Activated CD8-positive, alpha-beta T cell treated with anti-CD3 and anti-CD28 coated beads for 36 hours (primary cell): ENCODE data around the gene FBXW5. TPM values are rescaled to one million over a fixed set of nuclear protein-coding genes. Genes with fewer than 3 reads are reported as not detected.

Experiments
- ATAC-seq: fragments of 200-7000 bp; cut with Tn5 transposase; one replicate; pipeline ENCODE4 v1.10.0; 2021; ENCODE audit warnings: mild to moderate bottlenecking, moderate library complexity
- CTCF ChIA-PET: fragments of 350-600 bp; sonication (Branson Sonifier 250); formaldehyde crosslinking; loops from one replicate; lab custom pipeline; 2021; ENCODE audit warnings: antibody characterized with exemption; lab: Charles Lee
- POLR2A ChIA-PET: fragments of 350-600 bp; sonication (Branson Sonifier 250); formaldehyde crosslinking; loops from one replicate; lab custom pipeline; 2021; ENCODE audit warnings: antibody characterized with exemption; lab: Charles Lee
- DNase-seq: peaks from one replicate; pipeline ENCODE4 v3.0.0-alpha.2; 2020
- H3K27ac Mint-ChIP-seq: one replicate; pipeline ENCODE4 v1.8.0; 2021; ENCODE audit warnings: mild to moderate bottlenecking, mixed read lengths
- H3K27me3 Mint-ChIP-seq: one replicate; pipeline ENCODE4 v1.8.0; 2021; ENCODE audit warnings: mixed read lengths
- H3K36me3 Mint-ChIP-seq: one replicate; pipeline ENCODE4 v1.8.0; 2021; ENCODE audit warnings: low read depth, mixed read lengths
- H3K4me1 Mint-ChIP-seq: one replicate; pipeline ENCODE4 v1.8.0; 2021; ENCODE audit warnings: low read depth, mixed read lengths
- H3K4me3 Mint-ChIP-seq: one replicate; pipeline ENCODE4 v1.8.0; 2021; ENCODE audit warnings: mild to moderate bottlenecking, moderate library complexity, mixed read lengths
- H3K9me3 Mint-ChIP-seq: one replicate; pipeline ENCODE4 v1.8.0; 2021; ENCODE audit warnings: mixed read lengths
- intact Hi-C: fragments of 100-400 bp; cut with micrococcal nuclease; formaldehyde crosslinking; loops from one replicate; pipeline ENCODE4 v1.10.0; 2022
- total RNA-seq, 2 experiments: library from RNA; stranded (reverse); gene quantifications; one replicate each; pipeline ENCODE4 v1.2.3, GENCODE V29; 2021
- TF ChIP-seq, protein P1 (sequence below): fragments of 200-600 bp; IDR thresholded peaks from one replicate; pipeline ENCODE4 v1.8.0; 2022; ENCODE audit warnings: antibody characterized with exemption, mild to moderate bottlenecking

Gene FBXW5
- total RNA-seq, 2 experiments from 2014 or later, result 53.4 to 54.0 TPM

DNA sequence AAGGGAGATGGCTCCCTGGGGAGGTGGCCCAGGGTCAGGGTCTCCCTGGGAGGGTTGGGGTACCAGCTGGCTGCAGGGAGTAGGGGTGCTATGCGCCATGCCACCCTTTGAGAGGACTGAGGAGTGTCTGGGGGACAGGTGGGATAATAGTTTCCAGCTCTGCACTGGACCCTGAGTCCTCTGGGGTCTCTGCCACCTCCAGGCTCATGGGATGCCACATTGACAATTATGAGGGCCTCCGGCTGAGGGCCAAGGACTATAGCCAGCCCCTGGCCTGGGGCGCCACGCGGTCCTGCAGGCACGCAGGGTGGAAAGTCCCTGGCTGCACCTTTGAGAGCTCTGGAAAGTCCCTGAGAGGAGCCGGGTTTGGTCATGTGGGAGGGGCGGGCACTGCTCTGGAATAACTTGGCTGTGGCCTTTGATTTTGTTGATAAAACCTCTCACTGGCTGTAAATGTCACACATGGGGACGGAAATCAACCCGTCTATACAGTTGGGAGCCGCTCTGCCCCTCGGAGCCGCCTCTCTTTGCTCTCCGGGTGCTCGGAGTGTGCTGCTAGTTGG lies 42.2 kb downstream of the FBXW5 start:
- peak overlapping the region; percentile 47 for H3K4me3 Mint-ChIP-seq
- CTCF ChIA-PET, result interaction anchor here (0.9 to 2.5 kb wide), 5 partner anchors 42 to 134 kb away, joined by 3 to 14 read pairs (median 4); partner anchors contain the start of genes AJM1, FBXW5 and PAXX
- peaks cover 43% of the 10 kb centered on the region for H3K4me1 Mint-ChIP-seq
- intact Hi-C loops, result loop anchor here (5.0 kb wide), 1 partner anchor 55 kb away; the partner anchor contains the start of gene PHPT1
- POLR2A ChIA-PET, result interaction anchor here (0.6 to 5.1 kb wide), 12 partner anchors 10 to 95 kb away, joined by 3 to 49 read pairs (median 4); partner anchors contain the start of genes RABL6 and TRAF2
- peaks cover 61% of the 10 kb centered on the region for H3K36me3 Mint-ChIP-seq
- peak overlapping the region; percentile 96 for H3K27ac Mint-ChIP-seq
- DNase-seq (peak; percentile 94), ATAC-seq (peak; percentile 83)
- no peaks in the 10 kb centered on the region for H3K9me3 Mint-ChIP-seq
- H3K27me3 Mint-ChIP-seq, result no peaks in the 10 kb centered on the region
- TF ChIP-seq, protein P1, sequence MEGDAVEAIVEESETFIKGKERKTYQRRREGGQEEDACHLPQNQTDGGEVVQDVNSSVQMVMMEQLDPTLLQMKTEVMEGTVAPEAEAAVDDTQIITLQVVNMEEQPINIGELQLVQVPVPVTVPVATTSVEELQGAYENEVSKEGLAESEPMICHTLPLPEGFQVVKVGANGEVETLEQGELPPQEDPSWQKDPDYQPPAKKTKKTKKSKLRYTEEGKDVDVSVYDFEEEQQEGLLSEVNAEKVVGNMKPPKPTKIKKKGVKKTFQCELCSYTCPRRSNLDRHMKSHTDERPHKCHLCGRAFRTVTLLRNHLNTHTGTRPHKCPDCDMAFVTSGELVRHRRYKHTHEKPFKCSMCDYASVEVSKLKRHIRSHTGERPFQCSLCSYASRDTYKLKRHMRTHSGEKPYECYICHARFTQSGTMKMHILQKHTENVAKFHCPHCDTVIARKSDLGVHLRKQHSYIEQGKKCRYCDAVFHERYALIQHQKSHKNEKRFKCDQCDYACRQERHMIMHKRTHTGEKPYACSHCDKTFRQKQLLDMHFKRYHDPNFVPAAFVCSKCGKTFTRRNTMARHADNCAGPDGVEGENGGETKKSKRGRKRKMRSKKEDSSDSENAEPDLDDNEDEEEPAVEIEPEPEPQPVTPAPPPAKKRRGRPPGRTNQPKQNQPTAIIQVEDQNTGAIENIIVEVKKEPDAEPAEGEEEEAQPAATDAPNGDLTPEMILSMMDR, result no peak

DNA sequence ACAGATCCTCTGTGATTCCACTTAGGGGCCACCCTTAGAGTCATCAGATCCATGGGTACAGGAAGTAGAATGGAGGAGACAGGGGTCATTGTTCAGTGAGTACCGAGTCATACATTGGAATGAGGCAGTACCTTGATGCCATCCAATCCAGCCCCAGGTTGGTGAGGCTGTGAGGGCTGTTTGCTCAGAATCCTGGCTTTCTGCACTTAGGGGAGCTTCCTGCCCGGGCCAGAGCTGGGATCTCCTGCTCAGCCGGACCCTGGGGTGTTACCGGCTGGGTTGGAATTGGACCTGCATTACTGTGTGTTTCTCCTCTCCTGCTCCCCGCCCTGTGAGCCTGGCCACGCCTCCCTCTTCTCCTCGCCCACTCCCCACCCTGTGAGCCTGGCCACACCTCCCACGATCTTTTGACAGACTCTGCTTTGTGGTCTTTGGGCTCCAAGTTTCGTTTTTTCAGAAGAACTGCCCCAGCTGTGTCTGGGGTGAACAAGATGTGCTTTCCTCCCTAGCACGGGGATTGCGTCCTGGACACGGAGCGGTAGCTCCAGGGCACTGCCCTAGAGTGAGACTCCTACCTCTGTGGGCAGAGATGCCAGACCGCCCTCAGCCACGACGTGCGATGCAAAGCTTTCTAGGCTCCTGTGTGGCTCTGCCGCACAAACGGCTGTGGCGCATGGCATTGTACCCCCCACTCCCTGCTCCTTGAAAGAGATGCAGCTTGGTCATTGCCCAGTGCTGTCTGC lies 42.9 kb downstream of the FBXW5 start:
- H3K36me3 Mint-ChIP-seq, result peaks cover 54% of the 10 kb centered on the region
- peaks cover 45% of the 10 kb centered on the region for H3K4me1 Mint-ChIP-seq
- H3K9me3 Mint-ChIP-seq, result no peaks in the 10 kb centered on the region
- ATAC-seq, result peak; percentile 75
- ChIA-PET CTCF (interaction anchor here (0.7 to 2.5 kb wide), 6 partner anchors 42 to 134 kb away, joined by 3 to 14 read pairs (median 4); partner anchors contain the start of genes AJM1, FBXW5 and PAXX), POLR2A (interaction anchor here (0.6 to 5.1 kb wide), 11 partner anchors 9 to 96 kb away, joined by 3 to 49 read pairs (median 5); partner anchors contain the start of genes RABL6 and TRAF2)
- H3K27me3 Mint-ChIP-seq, result no peaks in the 10 kb centered on the region
- intact Hi-C loops, result loop anchor here (5.0 kb wide), 1 partner anchor 54 kb away; the partner anchor contains the start of gene PHPT1
- H3K27ac Mint-ChIP-seq, result peak overlapping the region; percentile 96
- TF ChIP-seq, protein P1, result no peak
- peak; percentile 84 for DNase-seq
- peak overlapping the region; percentile 47 for H3K4me3 Mint-ChIP-seq

DNA sequence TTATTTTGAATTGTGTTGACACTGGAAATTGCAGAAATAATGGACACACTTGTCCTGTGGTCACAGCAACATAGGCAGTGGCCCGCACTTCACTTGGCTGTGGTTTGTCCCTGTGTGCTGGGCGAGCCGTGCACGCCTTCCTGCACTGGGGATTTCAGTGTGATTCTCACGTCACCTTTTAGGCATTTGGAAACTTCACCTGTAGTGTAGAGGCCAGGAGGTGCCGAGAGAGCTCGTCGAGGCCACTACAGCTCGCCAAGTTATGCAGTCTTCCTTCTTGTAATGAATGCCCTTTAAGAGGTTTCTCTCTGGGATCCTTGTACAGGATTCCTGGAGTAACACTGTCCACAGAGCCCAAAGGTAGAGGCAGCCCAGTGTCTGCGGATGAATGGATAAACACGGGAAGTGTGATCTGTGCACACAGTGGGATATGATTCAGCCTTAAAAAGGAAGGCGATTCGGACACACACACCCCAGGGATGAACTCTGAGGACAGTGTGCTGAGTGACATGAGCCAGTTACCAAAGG lies 43.5 kb downstream of the FBXW5 start:
- Mint-ChIP-seq H3K4me3 (no peak overlapping the region), H3K36me3 (peaks cover 48% of the 10 kb centered on the region), H3K27me3 (no peaks in the 10 kb centered on the region), H3K27ac (peak overlapping the region; percentile 96), H3K4me1 (peaks cover 45% of the 10 kb centered on the region), H3K9me3 (no peaks in the 10 kb centered on the region)
- TF ChIP-seq, protein P1, result no peak
- ATAC-seq, result no peak
- no peak for DNase-seq
- POLR2A ChIA-PET, result interaction anchor here (0.7 to 5.1 kb wide), 6 partner anchors 14 to 97 kb away, joined by 3 to 49 read pairs (median 4); partner anchors contain the start of gene TRAF2
- intact Hi-C loops, result loop anchor here (5.0 kb wide), 1 partner anchor 54 kb away; the partner anchor contains the start of gene PHPT1
- CTCF ChIA-PET, result interaction anchor here (0.7 to 2.5 kb wide), 2 partner anchors 43 to 58 kb away, joined by 4 to 14 read pairs; partner anchors contain the start of genes AJM1 and FBXW5

DNA sequence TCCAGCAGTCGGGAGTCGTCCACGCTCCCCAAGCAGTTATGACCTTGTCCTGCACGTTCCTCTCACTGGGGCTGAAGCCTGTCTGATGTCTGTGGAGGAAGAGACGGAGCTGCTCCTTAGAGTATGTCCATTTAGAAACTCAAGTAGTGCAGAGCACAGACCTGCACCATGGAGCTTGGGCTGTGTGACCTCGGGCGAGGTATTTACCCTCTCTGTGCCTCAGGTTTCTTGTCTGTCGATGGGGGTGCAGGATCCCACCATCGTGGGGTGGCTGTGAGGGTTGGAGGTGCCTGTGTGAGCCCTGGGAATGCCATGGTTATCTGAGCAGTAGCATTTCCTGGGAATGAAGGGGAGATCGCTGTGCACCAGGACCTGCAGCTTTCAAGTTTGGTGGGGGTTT lies 44.0 kb downstream of the FBXW5 start:
- POLR2A ChIA-PET, result interaction anchor here (0.7 to 5.1 kb wide), 4 partner anchors 13 to 38 kb away, joined by 3 to 49 read pairs (median 9); partner anchors contain the start of gene TRAF2
- ATAC-seq, result no peak

More for the DNA sequence above, 44.0 kb downstream of the FBXW5 start:
- H3K27ac Mint-ChIP-seq, result peak overlapping the region; percentile 67
- DNase-seq, result no peak
- intact Hi-C loops, result loop anchor here (5.0 kb wide), 1 partner anchor 53 kb away; the partner anchor contains the start of gene PHPT1
- TF ChIP-seq, protein P1, result no peak
- no peak overlapping the region for H3K4me3 Mint-ChIP-seq
- H3K36me3 Mint-ChIP-seq, result peaks cover 45% of the 10 kb centered on the region
- no peaks in the 10 kb centered on the region for H3K9me3 Mint-ChIP-seq
- H3K27me3 Mint-ChIP-seq, result no peaks in the 10 kb centered on the region
- CTCF ChIA-PET, result interaction anchor here (2.5 kb wide), 1 partner anchor 57 kb away, joined by 14 read pairs; the partner anchor contains the start of gene AJM1
- peaks cover 44% of the 10 kb centered on the region for H3K4me1 Mint-ChIP-seq
